HG03280 (cell line): ENCODE results near the gene ARHGAP42.
"Not testable (repeated sequence)": the region's sequence is repeated elsewhere in the genome, so short reads cannot be mapped to it uniquely, and the experiment has no call there.

Experiments used
- ATAC-seq: cut with Tn5 transposase; IDR thresholded peaks from one replicate; pipeline ENCODE4 v1.9.1; 2021; ENCODE audit warnings: mild to moderate bottlenecking, moderate library complexity; ENCODE audit not compliant: unreplicated experiment

ARHGAP42 gene

GRCh38 chr11:100687054-100687629 is at the start of gene ARHGAP42:
Gene ARHGAP42 (plus strand): TSS chr11:100687288. CDS start chr11:100687679, 391 bp downstream.
- peak; percentile 76 for ATAC-seq

GRCh38 chr11:100637706-100638105 is 49.4 kb upstream of the ARHGAP42 start:
- no peak for ATAC-seq

- ATAC-seq = no peak
Observed at GRCh38 chr11:100638648-100639047, 48.4 kb upstream of the ARHGAP42 start.

- no peak for ATAC-seq
Observed at GRCh38 chr11:100639140-100639539, 47.9 kb upstream of the ARHGAP42 start.

GRCh38 chr11:100640071-100640470 is 47.0 kb upstream of the ARHGAP42 start:
- ATAC-seq = no peak

- ATAC-seq = no peak
Observed at GRCh38 chr11:100640646-100641045, 46.4 kb upstream of the ARHGAP42 start.

GRCh38 chr11:100641456-100641855 is 45.6 kb upstream of the ARHGAP42 start:
- ATAC-seq = no peak

GRCh38 chr11:100646545-100646944 is 40.5 kb upstream of the ARHGAP42 start:
- no peak for ATAC-seq

- no peak for ATAC-seq
Observed at GRCh38 chr11:100647861-100648260, 39.2 kb upstream of the ARHGAP42 start.

- ATAC-seq = no peak
Observed at GRCh38 chr11:100663583-100663982, 23.5 kb upstream of the ARHGAP42 start.

GRCh38 chr11:100663996-100664395 is 23.1 kb upstream of the ARHGAP42 start:
- ATAC-seq = no peak

- ATAC-seq = not testable (repeated sequence)
Observed at GRCh38 chr11:100666816-100667215, 20.3 kb upstream of the ARHGAP42 start.

GRCh38 chr11:100667449-100667848 is 19.6 kb upstream of the ARHGAP42 start:
- ATAC-seq = no peak

- ATAC-seq = no peak
Observed at GRCh38 chr11:100670140-100670539, 16.9 kb upstream of the ARHGAP42 start.

- no peak for ATAC-seq
Observed at GRCh38 chr11:100671471-100671870, 15.6 kb upstream of the ARHGAP42 start.

- ATAC-seq = no peak
Observed at GRCh38 chr11:100672498-100673033, 14.5 kb upstream of the ARHGAP42 start.

- no peak for ATAC-seq
Observed at GRCh38 chr11:100673063-100673462, 14.0 kb upstream of the ARHGAP42 start.

- no peak for ATAC-seq
Observed at GRCh38 chr11:100674212-100674611, 12.9 kb upstream of the ARHGAP42 start.

- no peak for ATAC-seq
Observed at GRCh38 chr11:100675115-100675650, 11.9 kb upstream of the ARHGAP42 start.

GRCh38 chr11:100676901-100677300 is 10.2 kb upstream of the ARHGAP42 start:
- no peak for ATAC-seq

GRCh38 chr11:100677796-100678195 is 9.3 kb upstream of the ARHGAP42 start:
- ATAC-seq = no peak

GRCh38 chr11:100680070-100680469 is 7.0 kb upstream of the ARHGAP42 start:
- ATAC-seq = no peak

GRCh38 chr11:100681064-100681502 is 6.0 kb upstream of the ARHGAP42 start:
- peak; percentile 99 for ATAC-seq
